ENCODE results near the gene MAIP1.

DNA sequence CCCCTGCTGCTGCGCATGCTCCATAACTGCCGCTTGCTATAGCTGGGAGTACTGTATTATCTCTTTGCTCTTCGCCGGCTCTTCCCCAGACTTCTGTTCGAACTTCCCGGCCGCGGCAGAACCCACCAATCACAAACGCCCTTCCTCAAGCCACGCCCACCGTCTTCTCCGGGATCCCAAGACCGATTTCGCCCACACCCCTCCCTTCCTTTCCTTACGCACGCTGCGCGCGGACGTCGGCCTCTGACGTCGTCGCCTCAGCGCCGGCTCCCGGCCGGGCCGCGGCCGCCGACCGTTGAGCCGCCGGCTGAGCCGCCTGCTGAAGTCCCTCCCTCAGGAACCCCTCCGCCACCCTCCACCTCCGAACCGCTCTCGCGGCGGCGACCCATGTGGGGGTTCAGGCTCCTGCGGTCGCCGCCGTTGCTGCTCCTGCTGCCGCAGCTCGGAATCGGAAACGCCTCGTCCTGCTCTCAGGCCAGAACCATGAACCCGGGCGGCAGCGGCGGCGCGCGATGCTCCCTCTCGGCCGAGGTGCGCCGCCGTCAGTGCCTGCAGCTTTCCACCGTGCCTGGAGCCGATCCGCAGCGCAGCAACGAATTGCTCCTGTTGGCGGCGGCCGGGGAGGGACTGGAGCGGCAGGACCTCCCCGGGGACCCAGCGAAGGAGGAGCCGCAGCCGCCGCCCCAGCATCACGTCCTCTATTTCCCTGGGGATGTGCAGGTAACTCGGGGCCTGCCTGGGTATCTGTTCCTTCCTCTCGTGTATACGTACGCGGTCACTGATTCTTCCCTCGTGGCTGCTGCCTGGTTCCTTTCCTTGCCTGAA is 44.1 kb upstream of the MAIP1 start, which contains the start of gene C2orf69:
- TF ChIP-seq, protein P1, sequence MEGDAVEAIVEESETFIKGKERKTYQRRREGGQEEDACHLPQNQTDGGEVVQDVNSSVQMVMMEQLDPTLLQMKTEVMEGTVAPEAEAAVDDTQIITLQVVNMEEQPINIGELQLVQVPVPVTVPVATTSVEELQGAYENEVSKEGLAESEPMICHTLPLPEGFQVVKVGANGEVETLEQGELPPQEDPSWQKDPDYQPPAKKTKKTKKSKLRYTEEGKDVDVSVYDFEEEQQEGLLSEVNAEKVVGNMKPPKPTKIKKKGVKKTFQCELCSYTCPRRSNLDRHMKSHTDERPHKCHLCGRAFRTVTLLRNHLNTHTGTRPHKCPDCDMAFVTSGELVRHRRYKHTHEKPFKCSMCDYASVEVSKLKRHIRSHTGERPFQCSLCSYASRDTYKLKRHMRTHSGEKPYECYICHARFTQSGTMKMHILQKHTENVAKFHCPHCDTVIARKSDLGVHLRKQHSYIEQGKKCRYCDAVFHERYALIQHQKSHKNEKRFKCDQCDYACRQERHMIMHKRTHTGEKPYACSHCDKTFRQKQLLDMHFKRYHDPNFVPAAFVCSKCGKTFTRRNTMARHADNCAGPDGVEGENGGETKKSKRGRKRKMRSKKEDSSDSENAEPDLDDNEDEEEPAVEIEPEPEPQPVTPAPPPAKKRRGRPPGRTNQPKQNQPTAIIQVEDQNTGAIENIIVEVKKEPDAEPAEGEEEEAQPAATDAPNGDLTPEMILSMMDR (IDR thresholded peaks at IDR 0.05) = no peak
- no peak for TF ChIP-seq ZFX (IDR thresholded peaks at IDR 0.05; ENCODE audit: borderline replicate concordance)
